HG02571 (cell line): ENCODE measurements around the gene UBL7.

Experiments used
- ATAC-seq: cut with Tn5 transposase; IDR thresholded peaks from one replicate; pipeline ENCODE4 v1.9.1; 2021; ENCODE audit warnings: mild to moderate bottlenecking, moderate library complexity; ENCODE audit not compliant: unreplicated experiment

Gene UBL7

GRCh38 chr15:74424901-74425528 lies 35.9 kb downstream of the UBL7 start:
- no peak for ATAC-seq

GRCh38 chr15:74423431-74424257 lies 37.3 kb downstream of the UBL7 start:
- ATAC-seq = no peak

GRCh38 chr15:74422652-74423430 lies 38.1 kb downstream of the UBL7 start:
- ATAC-seq = no peak

GRCh38 chr15:74422265-74422651 lies 38.7 kb downstream of the UBL7 start:
- no peak for ATAC-seq

- no peak for ATAC-seq
Observed at GRCh38 chr15:74421302-74422245, 39.4 kb downstream of the UBL7 start.

- ATAC-seq = no peak
Observed at GRCh38 chr15:74420193-74420905, 40.6 kb downstream of the UBL7 start.

GRCh38 chr15:74419432-74419831 lies 41.5 kb downstream of the UBL7 start:
- no peak for ATAC-seq

GRCh38 chr15:74418575-74419338 lies 42.2 kb downstream of the UBL7 start:
- ATAC-seq = no peak

GRCh38 chr15:74417670-74418069 lies 43.3 kb downstream of the UBL7 start:
- no peak for ATAC-seq

- no peak for ATAC-seq
Observed at GRCh38 chr15:74417225-74417624, 43.7 kb downstream of the UBL7 start.

- ATAC-seq = no peak
Observed at GRCh38 chr15:74415966-74416916, 44.7 kb downstream of the UBL7 start.

GRCh38 chr15:74414603-74415338 lies 46.2 kb downstream of the UBL7 start:
- ATAC-seq = no peak

GRCh38 chr15:74414081-74414580 lies 46.8 kb downstream of the UBL7 start:
- ATAC-seq = no peak

GRCh38 chr15:74413350-74414080 lies 47.4 kb downstream of the UBL7 start:
- ATAC-seq = no peak

- no peak for ATAC-seq
Observed at GRCh38 chr15:74412159-74412558, 48.8 kb downstream of the UBL7 start.

- ATAC-seq = no peak
Observed at GRCh38 chr15:74411686-74412085, 49.3 kb downstream of the UBL7 start.

GRCh38 chr15:74410502-74410901 lies 50.5 kb downstream of the UBL7 start:
- no peak for ATAC-seq
